SU-DHL-6 (cell line): ENCODE data around the gene STOML3.

Source experiments
- H2AFZ ChIP-seq: fragments of 200-600 bp; sonication (generic); 2 replicates; pipeline ENCODE4 v1.6.1; 2014; ENCODE audit warnings: low read depth, mild to moderate bottlenecking, moderate library complexity, mixed read lengths, antibody characterized with exemption, low read length; ENCODE audit not compliant: severe bottlenecking
- H3F3A ChIP-seq: fragments of 200-600 bp; shearing (Covaris generic); 2 replicates; pipeline ENCODE4 v1.6.0; 2016; ENCODE audit warnings: antibody characterized with exemption, mild to moderate bottlenecking; ENCODE audit not compliant: insufficient read depth
- H3K27ac ChIP-seq: fragments of 200-600 bp; sonication (generic); 2 replicates; pipeline ENCODE4 v1.5.1; 2016; ENCODE audit warnings: low read depth, mild to moderate bottlenecking, low read length, moderate library complexity, mixed read lengths
- H3K27me3 ChIP-seq: fragments of 200-600 bp; sonication (generic), shearing (Covaris generic); 2 replicates; pipeline ENCODE4 v1.6.0; 2014; ENCODE audit warnings: mild to moderate bottlenecking, low read length
- H3K36me3 ChIP-seq: fragments of 200-600 bp; sonication (generic); 2 replicates; pipeline ENCODE4 v1.6.1; 2014; ENCODE audit warnings: mild to moderate bottlenecking, low read length, mixed read lengths
- H3K4me2 ChIP-seq: fragments of 300-600, 200-600 bp; shearing (Covaris generic), sonication (generic); 2 replicates; pipeline ENCODE4 v1.6.0; 2014; ENCODE audit warnings: low read length, low read depth, mild to moderate bottlenecking; ENCODE audit not compliant: poor library complexity, severe bottlenecking
- H3K4me3 ChIP-seq: fragments of 200-600 bp; sonication (generic); 2 replicates; pipeline ENCODE4 v1.5.1; 2014; ENCODE audit warnings: antibody characterized with exemption, low read length, mild to moderate bottlenecking, mixed read lengths; ENCODE audit not compliant: insufficient read depth, poor library complexity, severe bottlenecking
- H3K79me2 ChIP-seq: fragments of 200-600 bp; sonication (generic); 2 replicates; pipeline ENCODE4 v1.6.1; 2014; ENCODE audit warnings: mild to moderate bottlenecking, low read length, moderate library complexity; ENCODE audit not compliant: insufficient read depth
- H3K9ac ChIP-seq: fragments of 200-600 bp; sonication (generic); 2 replicates; pipeline ENCODE4 v1.7.0; 2014; ENCODE audit warnings: mild to moderate bottlenecking, low read length
- H3K9me2 ChIP-seq: fragments of 200-600 bp; sonication (generic); replicated peaks from 2 replicates; pipeline ENCODE4 v1.6.1; 2014; ENCODE audit warnings: low read length; ENCODE audit not compliant: insufficient read depth
- H3K9me3 ChIP-seq: fragments of 200-600 bp; sonication (generic); 2 replicates; pipeline ENCODE4 v1.6.1; 2014; ENCODE audit warnings: low read length, mixed read lengths; ENCODE audit not compliant: insufficient read depth
- H4K20me1 ChIP-seq: fragments of 200-600 bp; sonication (generic); 2 replicates; pipeline ENCODE4 v1.6.1; 2014; ENCODE audit warnings: low read depth, mild to moderate bottlenecking, antibody characterized with exemption, low read length, moderate library complexity, mixed read lengths
- CTCF ChIP-seq: fragments of 200-600 bp; sonication (generic); IDR thresholded peaks from one replicate; pipeline ENCODE4 v1.5.1; 2017; ENCODE audit warnings: antibody characterized with exemption, mild to moderate bottlenecking, low read length, moderate library complexity; ENCODE audit not compliant: insufficient read depth, poor library complexity, severe bottlenecking
- EZH2phosphoT487 ChIP-seq: fragments of 200-600 bp; sonication (generic), shearing (Covaris generic); conservative IDR thresholded peaks from 2 replicates; pipeline ENCODE4 v1.6.1; 2018; ENCODE audit warnings: mild to moderate bottlenecking, antibody characterized with exemption, low read length, moderate library complexity, mixed read lengths

The STOML3 gene, protein sequence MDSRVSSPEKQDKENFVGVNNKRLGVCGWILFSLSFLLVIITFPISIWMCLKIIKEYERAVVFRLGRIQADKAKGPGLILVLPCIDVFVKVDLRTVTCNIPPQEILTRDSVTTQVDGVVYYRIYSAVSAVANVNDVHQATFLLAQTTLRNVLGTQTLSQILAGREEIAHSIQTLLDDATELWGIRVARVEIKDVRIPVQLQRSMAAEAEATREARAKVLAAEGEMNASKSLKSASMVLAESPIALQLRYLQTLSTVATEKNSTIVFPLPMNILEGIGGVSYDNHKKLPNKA

DNA sequence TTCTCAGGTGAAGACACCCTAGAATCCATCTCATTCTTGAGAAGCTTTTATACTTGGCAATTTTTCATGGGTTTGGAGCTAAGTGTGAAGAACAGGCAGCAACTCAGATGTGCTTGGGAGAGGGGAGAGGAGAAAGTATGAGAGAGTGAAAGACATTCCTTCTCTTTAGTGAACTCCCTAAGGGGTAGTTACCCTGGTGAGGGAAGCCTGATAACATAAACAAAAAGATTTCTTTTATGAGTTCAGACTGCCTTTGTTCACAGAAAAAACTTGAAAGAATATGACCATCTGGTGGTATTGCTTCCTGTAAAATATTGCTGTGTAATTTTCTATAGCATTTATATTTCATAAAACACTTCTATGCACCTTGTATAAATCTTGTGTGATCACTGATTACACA lies at the start of gene STOML3:
STOML3 (minus strand) TSS at position 139 of the 400 bp plus-strand sequence; CDS start at position 29, 110 bp downstream.
- Histone ChIP-seq H3K79me2 (no peaks in the 10 kb centered on the region), H3K4me2 (no peak within 1 kb of the TSS), H3K36me3 (no peaks in the 10 kb centered on the region), H3K9me2 (no peaks in the 10 kb centered on the region), H3F3A (no peaks in the 10 kb centered on the region), H2AFZ (no peak within 1 kb of the TSS), H4K20me1 (no peaks in the 10 kb centered on the region), H3K27me3 (no peaks in the 10 kb centered on the region), H3K4me3 (no peak within 1 kb of the TSS), H3K9ac (no peak within 1 kb of the TSS), H3K27ac (no peak within 1 kb of the TSS), H3K9me3 (no peaks in the 10 kb centered on the region)
- TF ChIP-seq CTCF (no peak), EZH2phosphoT487 (no peak)

DNA sequence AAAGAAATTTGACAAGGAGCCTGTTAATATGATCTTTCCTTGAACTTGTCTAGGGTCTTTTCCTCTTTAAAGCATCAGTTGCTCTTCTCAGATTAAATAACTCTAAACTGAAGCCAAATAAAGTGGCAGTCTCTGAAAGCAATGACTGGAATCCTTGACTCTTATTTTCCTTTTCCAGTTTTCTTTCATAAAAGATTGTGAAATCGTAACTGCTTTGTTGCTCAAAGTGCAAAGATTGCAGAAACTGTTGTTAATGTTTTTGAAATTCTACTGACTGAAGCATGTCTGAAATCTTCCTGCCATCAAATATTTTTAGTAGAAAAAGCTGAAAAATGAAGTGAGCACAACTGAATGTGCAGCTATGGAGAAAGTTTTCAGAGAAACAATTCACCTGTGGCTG lies 49.6 kb upstream of the STOML3 start:
- Histone ChIP-seq H3K4me3 (no peak overlapping the region), H3K27ac (no peak overlapping the region), H3K9me3 (no peaks in the 10 kb centered on the region), H3K79me2 (peaks cover 29% of the 10 kb centered on the region), H3F3A (peaks cover 24% of the 10 kb centered on the region; the same call in 1 of the 2 replicates), H3K36me3 (peaks cover 12% of the 10 kb centered on the region), H3K9me2 (no peaks in the 10 kb centered on the region), H4K20me1 (no peaks in the 10 kb centered on the region), H3K4me2 (peak overlapping the region; percentile 27), H3K27me3 (no peaks in the 10 kb centered on the region), H2AFZ (no peak overlapping the region), H3K9ac (no peak overlapping the region)
- TF ChIP-seq CTCF (no peak), EZH2phosphoT487 (no peak)

GRCh38 chr13:39039041-39039440 lies 48.4 kb upstream of the STOML3 start:
- Histone ChIP-seq H3K27ac (peak overlapping the region; percentile 86), H4K20me1 (no peaks in the 10 kb centered on the region), H3K27me3 (no peaks in the 10 kb centered on the region), H3F3A (peaks cover 24% of the 10 kb centered on the region; the same call in 1 of the 2 replicates), H3K9me2 (no peaks in the 10 kb centered on the region), H3K9me3 (no peaks in the 10 kb centered on the region), H3K4me3 (peak overlapping the region; percentile 96), H3K9ac (peak overlapping the region; percentile 68), H3K79me2 (peaks cover 40% of the 10 kb centered on the region), H3K36me3 (peaks cover 9% of the 10 kb centered on the region), H2AFZ (peak overlapping the region; percentile 83), H3K4me2 (peak overlapping the region; percentile 83)
- no peak for TF ChIP-seq CTCF
- TF ChIP-seq EZH2phosphoT487 = no peak
